DOHH2 (cell line): ENCODE results near the gene DCST2.

ENCODE experiments used
- CTCF ChIP-seq: fragments of 200-600 bp; sonication (generic); IDR thresholded peaks from one replicate; pipeline ENCODE4 v1.5.1; 2014; ENCODE audit warnings: antibody characterized with exemption, mild to moderate bottlenecking, low read depth, low read length; ENCODE audit not compliant: poor library complexity, severe bottlenecking
- EZH2phosphoT487 ChIP-seq: fragments of 200-600 bp; sonication (generic); IDR thresholded peaks from 2 replicates; pipeline ENCODE4 v1.6.1; 2017; ENCODE audit warnings: borderline replicate concordance, mild to moderate bottlenecking, antibody characterized with exemption, low read length, moderate library complexity, mixed read lengths

DNA sequence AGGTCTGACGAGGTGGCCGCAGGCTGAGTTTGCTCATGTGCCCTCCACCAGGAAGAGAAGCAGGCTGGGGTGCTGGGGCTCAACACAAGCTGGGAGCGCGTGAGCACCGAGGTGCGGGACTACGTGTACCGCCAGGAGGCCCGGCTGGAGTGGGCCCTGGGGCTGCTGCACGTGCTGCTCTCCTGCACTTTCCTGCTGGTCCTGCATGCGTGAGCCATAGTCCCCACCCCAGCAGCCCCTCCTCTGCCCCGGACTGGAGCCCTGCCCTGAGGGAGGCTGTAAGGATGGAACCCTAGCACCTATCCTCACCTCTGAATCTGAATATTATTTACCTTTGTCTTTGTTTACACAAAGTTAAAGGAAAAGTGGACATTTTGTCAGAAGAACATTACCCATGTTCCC, 9.7 kb upstream of the DCST2 start:
- TF ChIP-seq CTCF: no peak
- no peak for TF ChIP-seq EZH2phosphoT487
